ENCODE results near the gene FCN3. TPM values are rescaled to one million over a fixed set of nuclear protein-coding genes. Genes with fewer than 3 reads are reported as not detected.

The FCN3 gene
- total RNA-seq = not detected in 2 replicates
- not detected in 2 replicates for polyA plus RNA-seq
- polyA plus RNA-seq (2012) = 0.22 TPM in 1 of 2 replicates, not detected in the other
- polyA minus RNA-seq (ENCODE audit: low replicate concordance) = not detected in 2 replicates

GRCh38 chr1:27374362-27375086 lies at the start of gene FCN3:
Gene FCN3 (minus strand): TSS chr1:27374824. CDS start chr1:27374818, 6 bp downstream.
- no peak for TF ChIP-seq EZH2 (IDR thresholded peaks at IDR 0.05; ENCODE audit: low read length, missing control alignments)
- TF ChIP-seq, protein P1, sequence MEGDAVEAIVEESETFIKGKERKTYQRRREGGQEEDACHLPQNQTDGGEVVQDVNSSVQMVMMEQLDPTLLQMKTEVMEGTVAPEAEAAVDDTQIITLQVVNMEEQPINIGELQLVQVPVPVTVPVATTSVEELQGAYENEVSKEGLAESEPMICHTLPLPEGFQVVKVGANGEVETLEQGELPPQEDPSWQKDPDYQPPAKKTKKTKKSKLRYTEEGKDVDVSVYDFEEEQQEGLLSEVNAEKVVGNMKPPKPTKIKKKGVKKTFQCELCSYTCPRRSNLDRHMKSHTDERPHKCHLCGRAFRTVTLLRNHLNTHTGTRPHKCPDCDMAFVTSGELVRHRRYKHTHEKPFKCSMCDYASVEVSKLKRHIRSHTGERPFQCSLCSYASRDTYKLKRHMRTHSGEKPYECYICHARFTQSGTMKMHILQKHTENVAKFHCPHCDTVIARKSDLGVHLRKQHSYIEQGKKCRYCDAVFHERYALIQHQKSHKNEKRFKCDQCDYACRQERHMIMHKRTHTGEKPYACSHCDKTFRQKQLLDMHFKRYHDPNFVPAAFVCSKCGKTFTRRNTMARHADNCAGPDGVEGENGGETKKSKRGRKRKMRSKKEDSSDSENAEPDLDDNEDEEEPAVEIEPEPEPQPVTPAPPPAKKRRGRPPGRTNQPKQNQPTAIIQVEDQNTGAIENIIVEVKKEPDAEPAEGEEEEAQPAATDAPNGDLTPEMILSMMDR (conservative IDR thresholded peaks at IDR 0.05 in 1 of 2, IDR thresholded peaks at IDR 0.05 in 1 of 2; ENCODE audit: low read depth in 1 of 2, low read length in 2 of 2) = no peak
- no peaks in the 10 kb centered on the region for H3K9me3 ChIP-seq (ENCODE audit: control insufficient read depth, insufficient read depth, low read depth, low read length)

GRCh38 chr1:27423709-27424108 lies 49.1 kb upstream of the FCN3 start:
- Histone ChIP-seq H3K4me3 (replicated peaks in 1 of 4; ENCODE audit: control extremely low read depth in 1 of 4, insufficient read depth in 1 of 4, low read depth in 3 of 4, low read length in 4 of 4) (no peak overlapping the region), H2AFZ (ENCODE audit: low read length) (no peak overlapping the region), H3K4me2 (ENCODE audit: extremely low read depth, insufficient read depth, low read length) (no peak overlapping the region), H3K9ac (ENCODE audit: insufficient read depth, low read length) (no peak overlapping the region), H3K36me3 (ENCODE audit: control insufficient read depth, insufficient read depth, low read length) (peaks cover 6% of the 10 kb centered on the region), H3K27ac (ENCODE audit: insufficient read depth, low read length) (no peak overlapping the region), H3K79me2 (ENCODE audit: control insufficient read depth, insufficient read depth, low read length) (peaks cover 14% of the 10 kb centered on the region), H4K20me1 (ENCODE audit: control insufficient read depth, extremely low read depth, insufficient read depth, low read length) (no peaks in the 10 kb centered on the region), H3K4me1 (ENCODE audit: control insufficient read depth, extremely low read depth, insufficient read depth, low read length) (peaks cover 21% of the 10 kb centered on the region), H3K27me3 (ENCODE audit: control insufficient read depth, insufficient read depth, low read length) (no peaks in the 10 kb centered on the region), H3K9me3 (ENCODE audit: control insufficient read depth, insufficient read depth, low read depth, low read length) (no peaks in the 10 kb centered on the region)
- DNase-seq (ENCODE audit: low read depth in 2 of 2) = no peak
- no peak for TF ChIP-seq EZH2 (IDR thresholded peaks at IDR 0.05; ENCODE audit: low read length, missing control alignments)
- TF ChIP-seq, protein P1 (conservative IDR thresholded peaks at IDR 0.05 in 1 of 2, IDR thresholded peaks at IDR 0.05 in 1 of 2; ENCODE audit: low read depth in 1 of 2, low read length in 2 of 2) = no peak

More at GRCh38 chr1:27374362-27375086, at the start of gene FCN3:
- H3K79me2 ChIP-seq (ENCODE audit: control insufficient read depth, insufficient read depth, low read length) = no peaks in the 10 kb centered on the region
- H3K36me3 ChIP-seq (ENCODE audit: control insufficient read depth, insufficient read depth, low read length) = no peaks in the 10 kb centered on the region
- no peak within 1 kb of the TSS for H3K27ac ChIP-seq (ENCODE audit: insufficient read depth, low read length)
- no peak for DNase-seq (ENCODE audit: low read depth in 2 of 2)
- H3K4me3 ChIP-seq (replicated peaks in 1 of 4; ENCODE audit: control extremely low read depth in 1 of 4, insufficient read depth in 1 of 4, low read depth in 3 of 4, low read length in 4 of 4) = no peak within 1 kb of the TSS
- H4K20me1 ChIP-seq (ENCODE audit: control insufficient read depth, extremely low read depth, insufficient read depth, low read length) = no peaks in the 10 kb centered on the region
- no peak within 1 kb of the TSS for H2AFZ ChIP-seq (ENCODE audit: low read length)
- H3K4me1 ChIP-seq (ENCODE audit: control insufficient read depth, extremely low read depth, insufficient read depth, low read length) = no peaks in the 10 kb centered on the region
- H3K9ac ChIP-seq (ENCODE audit: insufficient read depth, low read length) = no peak within 1 kb of the TSS
- H3K4me2 ChIP-seq (ENCODE audit: extremely low read depth, insufficient read depth, low read length) = no peak within 1 kb of the TSS
- peaks cover 4% of the 10 kb centered on the region for H3K27me3 ChIP-seq (ENCODE audit: control insufficient read depth, insufficient read depth, low read length)

DNA sequence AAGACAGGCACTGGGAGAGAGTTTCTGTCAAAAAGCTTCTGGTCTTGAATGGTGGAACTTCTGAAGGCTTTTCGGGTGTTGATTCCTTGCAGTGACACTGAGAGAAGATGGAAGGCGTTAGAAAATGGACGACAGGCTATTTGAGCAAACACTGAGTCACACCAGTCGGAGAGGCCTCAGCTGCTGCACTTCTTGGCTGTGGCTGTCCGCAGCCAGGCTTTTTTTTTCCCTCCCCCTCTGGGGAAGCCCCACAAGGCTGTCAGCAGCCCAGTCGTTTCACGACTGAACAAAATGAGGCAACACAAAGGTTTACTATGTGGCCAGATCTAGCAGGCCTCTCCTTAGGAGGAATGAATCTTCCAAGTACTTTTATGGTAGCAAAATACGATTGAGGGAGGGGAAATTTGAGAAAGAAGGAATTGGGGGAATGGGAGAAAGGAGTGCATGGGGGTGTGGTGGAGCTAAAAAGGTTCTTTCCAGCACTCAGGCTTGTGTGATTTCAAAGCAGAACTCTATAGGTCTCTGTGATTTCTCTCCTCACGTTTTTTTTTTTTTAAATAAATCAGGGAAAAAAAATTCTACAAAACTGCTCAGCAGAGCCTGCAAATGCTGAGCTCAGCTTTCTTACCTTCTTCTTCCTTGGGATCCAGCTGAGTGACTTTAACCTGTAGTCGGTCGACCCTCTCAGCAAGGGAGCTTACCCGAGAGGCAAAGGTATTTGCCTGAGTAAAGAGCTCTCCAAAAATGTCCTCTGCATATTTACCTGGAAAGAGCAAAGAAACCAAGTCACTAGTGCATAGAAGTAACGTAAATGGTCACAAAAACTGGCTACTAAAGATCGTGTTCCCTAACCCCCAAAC lies 43.9 kb upstream of the FCN3 start:
- H3K27ac ChIP-seq (ENCODE audit: insufficient read depth, low read length) = peak overlapping the region; percentile 72
- peaks cover 7% of the 10 kb centered on the region for H3K79me2 ChIP-seq (ENCODE audit: control insufficient read depth, insufficient read depth, low read length)
- DNase-seq (ENCODE audit: low read depth in 2 of 2) = peak; percentile 94 to 95
- H3K9ac ChIP-seq (ENCODE audit: insufficient read depth, low read length) = no peak overlapping the region
- peaks cover 8% of the 10 kb centered on the region for H3K36me3 ChIP-seq (ENCODE audit: control insufficient read depth, insufficient read depth, low read length)
- no peaks in the 10 kb centered on the region for H4K20me1 ChIP-seq (ENCODE audit: control insufficient read depth, extremely low read depth, insufficient read depth, low read length)
- peaks cover 16% of the 10 kb centered on the region for H3K4me1 ChIP-seq (ENCODE audit: control insufficient read depth, extremely low read depth, insufficient read depth, low read length)
- H3K9me3 ChIP-seq (ENCODE audit: control insufficient read depth, insufficient read depth, low read depth, low read length) = no peaks in the 10 kb centered on the region
- H3K27me3 ChIP-seq (ENCODE audit: control insufficient read depth, insufficient read depth, low read length) = no peaks in the 10 kb centered on the region
- H3K4me2 ChIP-seq (ENCODE audit: extremely low read depth, insufficient read depth, low read length) = peak overlapping the region; percentile 32
- H2AFZ ChIP-seq (ENCODE audit: low read length) = no peak overlapping the region
- no peak overlapping the region for H3K4me3 ChIP-seq (replicated peaks in 1 of 4; ENCODE audit: control extremely low read depth in 1 of 4, insufficient read depth in 1 of 4, low read depth in 3 of 4, low read length in 4 of 4)
- TF ChIP-seq, protein P1 (conservative IDR thresholded peaks at IDR 0.05 in 1 of 2, IDR thresholded peaks at IDR 0.05 in 1 of 2; ENCODE audit: low read depth in 1 of 2, low read length in 2 of 2) = no peak
- no peak for TF ChIP-seq EZH2 (IDR thresholded peaks at IDR 0.05; ENCODE audit: low read length, missing control alignments)

All from fibroblast of lung (primary cell).